Lung (tissue), 12 donors: Measurements from ENCODE around the gene TMEFF2. TPM values are rescaled to one million over a fixed set of nuclear protein-coding genes. Genes with fewer than 3 reads are reported as not detected.
A peak's percentile ranks its signal among the peaks of the same experiment; 100 is the strongest.

Source experiments
- ATAC-seq: fragments of 200-7000 bp; cut with Tn5 transposase; one replicate; pipeline ENCODE4 v1.9.1; 2020; ENCODE audit warnings: moderate number of reproducible peaks; ENCODE audit not compliant: insufficient read depth, low FRiP score
- DNase-seq, 3 donors: peaks; one replicate each; pipeline ENCODE4 v3.0.0-alpha.2; 2013 to 2017
- H3K27ac ChIP-seq, 2 donors: one replicate each; pipeline ENCODE4 v1.5.1; 2013; ENCODE audit warnings: mild to moderate bottlenecking in 2 of 2, moderate library complexity in 2 of 2, control low read depth in 1 of 2, inconsistent platforms in 1 of 2, low read depth in 1 of 2, low read length in 1 of 2
- H3K27me3 ChIP-seq, 3 donors: one replicate each; pipeline ENCODE4 v1.5.1; 2013; ENCODE audit warnings: low read length in 2 of 3; ENCODE audit not compliant: control insufficient read depth in 3 of 3, insufficient read depth in 3 of 3
- H3K36me3 ChIP-seq, 4 donors: one replicate each; pipeline ENCODE4 v1.5.1; 2013; ENCODE audit warnings: low read length in 4 of 4, mild to moderate bottlenecking in 1 of 4, moderate library complexity in 1 of 4; ENCODE audit not compliant: control insufficient read depth in 4 of 4, insufficient read depth in 4 of 4
- H3K4me1 ChIP-seq, 5 donors: one replicate each; pipeline ENCODE4 v1.5.1; 2013; ENCODE audit warnings: low read length in 5 of 5, mild to moderate bottlenecking in 2 of 5, moderate library complexity in 1 of 5; ENCODE audit not compliant: control insufficient read depth in 5 of 5, insufficient read depth in 5 of 5
- H3K4me3 ChIP-seq: one replicate; pipeline ENCODE4 v1.5.1; 2013; ENCODE audit warnings: mild to moderate bottlenecking, control low read depth, moderate library complexity
- H3K9ac ChIP-seq, 2 donors: one replicate each; pipeline ENCODE4 v1.5.1; 2013; ENCODE audit warnings: low read length in 2 of 2, control low read depth in 1 of 2; ENCODE audit not compliant: insufficient read depth in 1 of 2
- H3K9me3 ChIP-seq, 4 donors: one replicate each; pipeline ENCODE4 v1.5.1; 2013; ENCODE audit warnings: low read length in 3 of 4, mild to moderate bottlenecking in 1 of 4, moderate library complexity in 1 of 4; ENCODE audit not compliant: control insufficient read depth in 4 of 4, insufficient read depth in 3 of 4
- CTCF ChIP-seq: IDR thresholded peaks from 2 replicates; pipeline ENCODE4 v1.5.1; 2012; ENCODE audit warnings: mild to moderate bottlenecking; ENCODE audit errors: control extremely low read depth, extremely low read depth
- WGBS, 2 donors: extraction: QIAGEN DNeasy Blood & Tissue Kit; methylation state at CpG; one replicate each; pipeline ENCODE4 v1.1.7; 2013; 5-methylcytosine and 5-hydroxymethylcytosine counted together
- polyA plus RNA-seq, 2 donors: library from polyadenylated mRNA; stranded (reverse); fragments of 200-250 nt; gene quantifications; one replicate each; pipeline ENCODE4 v1.2.1, GENCODE V29; 2013
- total RNA-seq, 2 donors: library from RNA; depleted of rRNA in 1 of 2; stranded (reverse); fragments of >200 nt in 1 of 2; gene quantifications; one replicate each; pipeline ENCODE4 v1.2.1, GENCODE V29; 2014 to 2021
- donor health status: control.
- donor health status: control.
- donor health status: Bipolar disorder and iron deficiency.
- donor health status: healthy.
- donor health status: DM: yes; HTN: yes; CAD: no.

Gene TMEFF2
- total and polyA plus RNA-seq, 4 donors, result 0.43 TPM; not detected in 3

GRCh38 chr2:191961556-191961955, 233.2 kb downstream of the TMEFF2 start:
- Histone ChIP-seq H3K36me3 (no peaks in the 10 kb centered on the region), H3K4me3 (no peak overlapping the region), H3K27me3 (no peaks in the 10 kb centered on the region), H3K27ac (no peak overlapping the region), H3K4me1 (peaks cover 0 to 5% (median 0%) of the 10 kb centered on the region in 5 donors), H3K9ac (no peak overlapping the region), H3K9me3 (no peaks in the 10 kb centered on the region)
- no peak for ATAC-seq
- WGBS, 2 donors, result 48 to 53% methylated on average over 1 of the region's 1 CpG
- TF ChIP-seq CTCF, result no peak
- DNase-seq, result no peak

GRCh38 chr2:191959209-191959608, 235.5 kb downstream of the TMEFF2 start:
- no peak overlapping the region for H3K27ac ChIP-seq
- H3K4me1 ChIP-seq, result peaks cover 0 to 5% (median 0%) of the 10 kb centered on the region in 5 donors
- DNase-seq, result peak; percentile 14 to 69 (median 45)
- ATAC-seq, result peak; percentile 72
- no peak for TF ChIP-seq CTCF
- H3K9ac ChIP-seq, result no peak overlapping the region
- H3K4me3 ChIP-seq, result no peak overlapping the region
- no peaks in the 10 kb centered on the region for H3K27me3 ChIP-seq
- no peaks in the 10 kb centered on the region for H3K9me3 ChIP-seq
- H3K36me3 ChIP-seq, result no peaks in the 10 kb centered on the region

GRCh38 chr2:191957996-191958860, 236.5 kb downstream of the TMEFF2 start:
- WGBS, 2 donors, result 43 to 45% methylated on average over 7 of the region's 7 CpGs
- Histone ChIP-seq H3K27ac (no peak overlapping the region), H3K9ac (no peak overlapping the region), H3K27me3 (no peaks in the 10 kb centered on the region), H3K9me3 (no peaks in the 10 kb centered on the region), H3K4me1 (peaks cover 0 to 5% (median 0%) of the 10 kb centered on the region in 5 donors), H3K36me3 (no peaks in the 10 kb centered on the region), H3K4me3 (no peak overlapping the region)
- ATAC-seq (no peak), DNase-seq (peak in 2 of 3 donors; percentile 18 to 28)
- TF ChIP-seq CTCF, result no peak
